ENCODE data around the gene ZNF678.
"Not testable (repeated sequence)": the region's sequence is repeated elsewhere in the genome, so short reads cannot be mapped to it uniquely, and the experiment has no call there.

Gene ZNF678

GRCh38 chr1:227551881-227552280 lies 11.5 kb upstream of the ZNF678 start:
- not testable (repeated sequence) for DNase-seq (ENCODE audit: low spot score)

- DNase-seq (ENCODE audit: low spot score) = no peak
Measured at GRCh38 chr1:227556288-227556687, 7.1 kb upstream of the ZNF678 start.

DNA sequence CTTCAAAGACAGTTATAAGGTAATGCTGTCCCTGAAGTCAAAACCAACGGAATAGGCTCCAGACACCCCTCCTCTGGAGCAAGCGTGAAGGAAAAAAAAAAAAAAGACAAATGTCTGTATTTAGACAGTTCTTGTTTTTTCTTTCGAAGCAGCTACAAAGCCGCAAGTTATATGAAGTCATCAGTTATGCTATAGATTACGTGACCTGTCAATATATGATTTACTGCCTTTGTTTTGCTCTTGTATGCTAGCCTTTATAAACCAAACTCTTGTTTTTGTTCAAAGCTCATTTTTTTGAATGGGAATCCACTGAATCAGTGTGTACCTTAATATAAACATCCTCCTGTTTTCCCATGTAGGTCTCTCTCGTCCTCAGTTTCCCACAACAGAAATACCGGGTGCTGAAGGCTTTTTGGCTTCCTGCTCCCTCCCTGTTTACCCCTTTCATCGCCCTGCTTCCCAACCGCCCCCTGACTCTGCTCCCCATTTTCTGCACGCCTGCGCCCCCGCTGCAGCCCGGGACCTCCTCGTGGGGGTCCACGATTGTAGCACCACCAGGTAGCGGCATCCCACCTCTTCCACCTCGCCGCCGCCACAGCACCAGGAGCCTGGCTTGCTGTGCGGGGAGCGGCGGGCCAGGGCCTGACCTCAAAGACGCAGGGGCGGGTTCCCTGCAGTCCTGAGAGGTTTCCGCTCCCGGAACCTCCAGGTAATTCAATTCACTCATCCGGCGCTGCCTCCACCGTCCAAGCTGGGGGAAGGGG lies 5.2 kb upstream of the ZNF678 start:
- DNase-seq (ENCODE audit: low spot score) = no peak

GRCh38 chr1:227558732-227559262 lies 4.6 kb upstream of the ZNF678 start:
- DNase-seq (ENCODE audit: low spot score) = no peak

- DNase-seq (ENCODE audit: low spot score) = no peak
Measured at GRCh38 chr1:227559499-227559898, 3.9 kb upstream of the ZNF678 start.

- DNase-seq (ENCODE audit: low spot score) = no peak
Measured at GRCh38 chr1:227559926-227560325, 3.4 kb upstream of the ZNF678 start.

DNA sequence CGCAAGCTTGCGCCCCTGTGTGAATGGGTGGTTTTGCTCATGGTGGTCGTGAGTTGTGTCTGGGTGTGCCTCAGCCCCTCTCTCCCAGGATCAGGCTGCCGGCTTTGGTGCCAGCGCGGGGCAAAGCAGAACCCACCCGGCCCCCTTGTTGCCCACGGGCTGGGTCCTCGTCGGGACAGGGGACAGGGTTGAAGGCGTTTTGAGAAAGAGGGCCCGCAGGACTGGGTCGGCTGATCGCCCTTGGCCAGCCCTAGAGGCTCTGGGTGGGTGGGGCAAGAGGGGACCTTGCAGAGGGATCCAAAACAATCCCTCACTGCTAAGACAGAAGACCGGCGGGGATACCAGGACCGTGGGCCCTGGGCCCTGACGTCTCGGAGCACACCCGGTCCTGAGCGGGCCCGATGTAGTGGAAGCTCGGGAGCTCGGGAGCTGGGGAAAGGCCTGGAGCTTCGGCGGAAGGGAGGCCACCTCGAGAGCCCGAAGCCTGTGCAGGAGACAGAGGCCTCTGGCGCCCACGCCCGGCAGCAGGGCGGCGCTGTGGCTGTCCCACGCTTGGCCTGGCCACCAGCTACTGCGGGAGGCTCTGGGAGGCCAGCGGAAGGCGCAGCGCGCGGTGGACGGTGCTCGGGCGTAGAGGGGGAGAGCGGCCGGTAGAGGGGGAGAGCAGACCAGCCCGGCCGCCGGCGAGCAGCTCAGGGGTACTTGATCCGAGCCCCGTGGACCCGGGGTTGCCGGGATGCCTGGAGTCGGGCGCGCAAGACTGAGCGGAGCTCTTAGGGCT lies 2.8 kb upstream of the ZNF678 start:
- DNase-seq (ENCODE audit: low spot score) = no peak

- no peak for DNase-seq (ENCODE audit: low spot score)
Measured at GRCh38 chr1:227561241-227561907, 2.0 kb upstream of the ZNF678 start.

DNA sequence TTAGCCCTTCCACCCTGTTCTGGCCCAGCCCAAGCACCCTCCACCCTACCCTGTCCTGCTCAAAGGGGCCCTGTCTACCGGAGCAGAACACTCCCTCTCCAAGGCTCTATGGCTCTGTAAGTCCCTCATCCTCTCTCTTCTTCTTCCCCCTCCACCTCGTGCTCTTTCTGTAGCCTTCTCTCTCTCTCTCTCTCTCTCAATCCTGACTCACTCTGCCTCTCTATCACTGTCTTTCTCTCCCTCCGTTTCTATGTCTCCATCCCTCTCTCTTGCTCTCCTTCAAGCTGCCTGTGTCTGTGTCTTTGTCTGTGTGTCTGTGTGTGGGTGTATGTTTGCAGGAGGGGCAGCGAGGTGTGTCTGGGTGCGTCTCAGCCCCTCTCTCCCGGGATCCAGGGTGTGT lies 1.3 kb upstream of the ZNF678 start:
- no peak for DNase-seq (ENCODE audit: low spot score)

DNA sequence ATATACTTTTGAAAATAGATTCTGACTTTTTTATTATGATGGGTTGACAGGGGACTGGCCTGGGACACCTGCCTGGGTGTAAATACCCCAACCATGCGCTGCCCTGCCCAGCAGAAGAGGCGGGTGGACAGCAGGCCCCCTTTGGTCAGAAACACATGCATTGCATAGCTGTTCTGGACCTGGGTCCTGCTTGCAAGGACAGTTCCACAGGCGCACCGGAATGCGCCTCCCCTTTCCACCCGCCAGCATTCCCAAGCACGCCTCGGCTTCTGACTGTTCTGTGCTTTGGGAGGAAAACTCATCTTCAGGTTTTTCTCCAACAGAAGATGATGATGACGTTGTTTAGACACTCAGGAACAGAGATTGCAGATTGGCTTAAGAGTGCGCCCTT lies 428 bp upstream of the ZNF678 start:
- DNase-seq (ENCODE audit: low spot score) = no peak

DNA sequence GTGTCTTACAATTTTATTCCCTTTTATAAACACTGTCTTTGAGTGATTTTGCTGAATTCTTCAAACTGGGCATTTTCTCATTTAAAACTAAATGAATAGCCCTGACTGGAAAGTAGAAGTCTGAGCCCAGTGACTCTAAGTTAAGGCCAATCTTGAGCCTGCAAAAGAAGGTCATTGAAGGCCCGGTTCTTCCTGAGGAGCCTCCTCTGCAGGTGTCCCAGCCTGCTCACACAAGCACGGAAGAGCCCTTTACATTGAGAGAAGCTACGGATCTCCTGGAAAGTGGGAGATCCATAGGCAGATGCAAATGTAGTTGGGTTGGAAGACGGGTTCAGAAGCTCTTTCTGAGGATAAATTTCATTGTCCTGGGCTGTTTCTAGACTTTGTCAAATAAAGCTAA lies 3.9 kb downstream of the ZNF678 start:
- DNase-seq (ENCODE audit: low spot score) = no peak

DNA sequence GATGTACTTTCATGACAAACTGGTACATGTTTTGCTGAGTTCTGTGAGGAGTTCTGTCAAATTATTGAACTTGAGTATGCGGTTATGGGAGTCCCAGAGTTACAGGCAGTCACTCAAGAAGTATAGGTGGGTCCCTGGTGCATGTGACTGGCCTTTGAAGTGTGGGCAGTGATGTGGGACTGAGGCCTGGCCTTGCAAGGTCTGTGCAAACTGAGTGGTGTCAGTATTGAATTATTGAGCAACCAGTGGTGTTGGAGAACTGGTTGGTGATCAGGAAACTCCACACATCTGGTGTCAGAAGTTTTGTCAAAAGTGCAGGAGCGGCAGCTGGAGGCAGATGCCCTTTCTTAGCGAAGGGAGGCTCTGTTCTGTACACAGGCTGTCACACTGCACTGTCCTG lies 5.2 kb downstream of the ZNF678 start:
- no peak for DNase-seq (ENCODE audit: low spot score)

- DNase-seq (ENCODE audit: low spot score) = no peak
Measured at GRCh38 chr1:227572752-227573151, 9.4 kb downstream of the ZNF678 start.

GRCh38 chr1:227574926-227575325 lies 11.6 kb downstream of the ZNF678 start:
- no peak for DNase-seq (ENCODE audit: low spot score)

DNA sequence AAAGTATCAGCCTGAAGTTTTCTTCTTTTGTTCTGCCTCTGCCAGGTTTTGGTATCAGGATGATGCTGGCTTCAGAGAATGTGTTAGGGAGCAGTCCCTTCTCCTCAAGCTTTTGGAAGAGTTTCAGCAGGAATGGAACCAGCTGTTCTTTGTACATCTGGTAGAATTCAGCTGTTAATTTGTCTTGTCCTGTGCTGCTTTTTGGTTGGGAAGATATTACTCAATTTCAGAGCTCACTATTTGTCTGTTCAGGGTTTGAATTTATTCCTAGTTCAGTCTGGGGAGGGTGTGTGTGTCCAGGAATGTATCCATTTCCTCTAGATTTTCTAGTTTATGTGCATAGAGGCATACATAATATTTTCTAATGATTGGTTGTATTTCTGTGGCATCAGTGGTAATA lies 12.8 kb downstream of the ZNF678 start:
- DNase-seq (ENCODE audit: low spot score) = no peak

DNA sequence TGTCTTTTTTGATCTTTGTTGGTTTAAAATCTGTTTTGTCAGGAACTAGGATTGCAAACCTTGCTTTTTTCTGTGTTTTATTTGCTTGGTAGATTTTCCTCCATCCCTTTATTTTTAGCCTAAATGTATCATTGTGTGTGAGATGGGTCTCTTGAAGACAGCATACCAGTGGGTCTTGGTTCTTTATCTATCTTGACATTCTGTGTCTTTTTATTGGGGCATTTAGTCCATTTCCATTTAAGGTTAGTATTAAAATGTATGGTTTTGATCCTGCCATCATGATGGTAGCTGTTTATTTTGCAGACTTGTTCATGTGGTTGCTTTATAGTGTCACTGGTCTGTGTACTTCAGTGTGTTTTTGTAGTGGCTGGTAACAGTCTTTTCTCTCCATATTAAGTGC lies 14.1 kb downstream of the ZNF678 start:
- DNase-seq (ENCODE audit: low spot score) = no peak

DNA sequence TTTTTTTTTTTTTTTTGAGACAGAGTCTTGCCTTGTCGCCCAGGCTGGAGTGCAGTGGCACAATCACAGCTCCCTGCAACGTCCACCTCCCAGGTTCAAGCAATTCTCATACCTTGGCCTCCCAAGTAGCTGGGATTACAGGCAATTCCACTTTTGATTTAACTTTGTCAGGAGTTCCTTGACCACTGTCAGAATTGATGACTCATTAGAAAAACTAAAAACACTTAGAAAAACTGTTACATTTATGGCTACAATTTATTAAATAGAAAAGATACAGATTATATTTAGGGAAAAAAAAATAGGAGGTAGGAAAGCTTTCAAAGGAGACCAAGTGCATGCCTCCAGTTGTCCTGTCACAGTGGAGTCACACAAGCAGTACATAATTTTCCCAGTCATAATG lies 20.0 kb downstream of the ZNF678 start:
- DNase-seq (ENCODE audit: low spot score) = no peak

DNA sequence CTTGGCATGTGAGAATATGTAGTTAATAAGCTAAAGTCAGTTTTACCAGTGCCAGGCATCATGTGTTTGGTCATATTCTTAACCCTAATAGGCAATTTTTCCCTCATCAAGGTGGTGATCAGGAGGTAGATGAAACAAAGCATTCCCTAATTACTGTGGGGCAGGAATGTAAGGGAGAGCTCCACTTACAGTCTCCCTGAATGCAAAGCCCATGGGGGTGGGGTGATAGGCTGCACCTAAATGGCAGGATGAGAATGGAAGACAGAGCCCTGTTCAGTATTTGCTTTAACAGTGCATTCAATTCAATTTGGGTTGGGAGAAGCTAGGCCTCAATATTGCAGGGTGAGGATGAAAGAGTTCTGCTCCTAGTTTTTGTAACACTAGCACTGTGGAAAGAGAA lies 23.4 kb downstream of the ZNF678 start:
- DNase-seq (ENCODE audit: low spot score) = no peak

GRCh38 chr1:227587968-227588367 lies 24.6 kb downstream of the ZNF678 start:
- DNase-seq (ENCODE audit: low spot score) = no peak

- DNase-seq (ENCODE audit: low spot score) = not testable (repeated sequence)
Measured at GRCh38 chr1:227588769-227589168, 25.4 kb downstream of the ZNF678 start.

DNA sequence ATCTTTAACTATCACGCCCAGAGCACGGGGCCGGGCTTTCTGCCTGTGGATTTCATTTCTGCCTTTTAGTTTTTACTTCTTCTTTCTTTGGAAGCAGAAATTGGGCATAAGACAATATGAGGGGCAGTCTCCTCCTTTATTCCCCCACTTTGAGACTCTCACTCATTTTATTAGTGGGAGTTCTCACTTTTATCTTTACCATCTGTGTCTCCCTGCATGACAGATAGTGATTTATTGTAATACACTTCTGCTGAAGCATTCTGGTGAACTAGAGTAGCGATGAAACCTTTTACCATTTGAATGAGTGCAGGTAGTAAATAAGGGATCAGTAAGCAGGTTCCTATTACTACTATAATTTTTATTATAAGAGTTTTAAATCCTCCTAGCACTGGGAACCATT lies 26.4 kb downstream of the ZNF678 start:
- not testable (repeated sequence) for DNase-seq (ENCODE audit: low spot score)

GRCh38 chr1:227596222-227596621 lies 32.9 kb downstream of the ZNF678 start:
- not testable (repeated sequence) for DNase-seq (ENCODE audit: low spot score)

- no peak for DNase-seq (ENCODE audit: low spot score)
Measured at GRCh38 chr1:227603327-227603726, 40.0 kb downstream of the ZNF678 start.
